BJ (cell line): ENCODE results near the gene FAM20A. TPM values are rescaled to one million over a fixed set of nuclear protein-coding genes. Genes with fewer than 3 reads are reported as not detected.

Source experiments
- CTCF ChIA-PET: fragments of 350-600 bp; formaldehyde crosslinking; extraction: SDS; loops from one replicate; lab custom pipeline; 2021; ENCODE audit warnings: antibody characterized with exemption, inconsistent platforms; lab: Yijun Ruan, JAX
- POLR2A ChIA-PET: fragments of 300-600 bp; sonication (Branson Sonifier 250); formaldehyde crosslinking; extraction: SDS; loops from one replicate; lab custom pipeline; 2021; ENCODE audit warnings: antibody characterized with exemption; lab: Charles Lee
- DNase-seq: peaks from one replicate; pipeline ENCODE4 v3.0.0-alpha.2; 2011; ENCODE audit warnings: low read depth
- H3K27me3 ChIP-seq: 2 replicates; pipeline ENCODE4 v1.6.0; 2011; ENCODE audit warnings: low read length; ENCODE audit not compliant: control insufficient read depth, insufficient read depth
- H3K36me3 ChIP-seq: 2 replicates; pipeline ENCODE4 v1.5.1; 2011; ENCODE audit warnings: low read length; ENCODE audit not compliant: control insufficient read depth, insufficient read depth
- H3K4me3 ChIP-seq: 2 replicates; pipeline ENCODE4 v1.5.1; 2011; ENCODE audit warnings: low read depth, mild to moderate bottlenecking, control low read depth, low read length
- CTCF ChIP-seq: IDR thresholded peaks from 2 replicates; pipeline ENCODE4 v1.5.1; 2011; ENCODE audit warnings: low read depth, mild to moderate bottlenecking, control low read depth, inconsistent platforms, low read length, moderate library complexity; ENCODE audit not compliant: insufficient read depth
- polyA plus RNA-seq: library from polyadenylated mRNA; depleted of rRNA; stranded (reverse); fragments of >200 nt; gene quantifications from 2 replicates; pipeline ENCODE4 v1.2.3, GENCODE V29; 2011

Gene FAM20A
- polyA plus RNA-seq, 1 experiment, result 24.1 TPM

- ChIA-PET CTCF (interaction anchor here (1.3 kb wide), 2 partner anchors 40 to 145 kb away, joined by 5 to 6 read pairs; no protein-coding TSS in a partner anchor), POLR2A (no interaction called here)
- Histone ChIP-seq H3K4me3 (no peak overlapping the region), H3K36me3 (no peaks in the 10 kb centered on the region), H3K27me3 (no peaks in the 10 kb centered on the region)
- no peak for TF ChIP-seq CTCF
- no peak for DNase-seq
Observed at GRCh38 chr17:68616334-68616733, 15.2 kb upstream of the FAM20A start.

DNA sequence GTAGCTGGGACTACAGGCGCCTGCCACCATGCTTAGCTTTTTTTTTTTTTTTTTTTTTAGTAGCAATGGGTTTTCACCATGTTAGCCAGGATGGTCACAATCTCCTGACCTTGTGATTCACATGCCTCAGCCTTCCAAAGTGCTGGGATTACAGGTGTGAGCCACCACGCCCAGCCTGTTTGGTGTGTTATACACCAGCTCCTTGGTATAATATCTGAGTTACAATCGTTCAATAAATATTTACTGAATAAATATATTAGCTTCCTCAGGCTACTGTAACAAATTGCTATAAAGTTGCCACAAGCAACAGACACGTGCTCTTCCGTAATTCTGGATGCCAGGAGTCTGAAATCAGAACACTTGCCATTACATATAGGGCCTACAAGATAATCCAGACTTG lies 13.6 kb upstream of the FAM20A start:
- no peak for TF ChIP-seq CTCF
- DNase-seq, result no peak
- CTCF ChIA-PET, result interaction anchor here (0.6 to 3.1 kb wide), 20 partner anchors 8 to 147 kb away, joined by 3 to 33 read pairs (median 6); partner anchors contain the start of gene FAM20A
- Histone ChIP-seq H3K4me3 (no peak overlapping the region), H3K36me3 (no peaks in the 10 kb centered on the region), H3K27me3 (no peaks in the 10 kb centered on the region)
- POLR2A ChIA-PET, result no interaction called here

- ChIA-PET CTCF (interaction anchor here (0.6 to 3.1 kb wide), 35 partner anchors 8 to 149 kb away, joined by 3 to 33 read pairs (median 5); partner anchors contain the start of gene FAM20A), POLR2A (no interaction called here)
- DNase-seq, result no peak
- H3K27me3 ChIP-seq, result no peaks in the 10 kb centered on the region
- peak; percentile 81 for TF ChIP-seq CTCF
- H3K36me3 ChIP-seq, result no peaks in the 10 kb centered on the region
- H3K4me3 ChIP-seq, result no peak overlapping the region
Observed at GRCh38 chr17:68613739-68614298, 12.7 kb upstream of the FAM20A start.

DNA sequence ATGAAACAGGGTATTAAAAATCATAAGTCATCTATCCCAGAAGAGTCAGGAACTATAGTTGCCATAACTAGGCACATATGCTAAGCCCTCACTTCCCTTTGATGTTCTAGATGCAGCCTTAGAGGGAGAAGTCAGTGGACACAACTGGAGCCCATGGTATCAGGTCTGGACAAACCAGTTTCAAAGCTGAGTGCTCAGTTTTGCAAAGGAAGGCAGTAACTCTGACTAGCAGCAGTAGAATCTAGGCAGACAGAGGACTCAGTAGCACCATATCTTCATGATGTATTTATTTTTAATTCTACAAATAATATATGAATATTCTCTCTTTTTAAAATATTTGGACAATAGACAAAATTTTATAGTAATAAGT lies 11.7 kb upstream of the FAM20A start:
- H3K36me3 ChIP-seq, result no peaks in the 10 kb centered on the region
- ChIA-PET CTCF (interaction anchor here (0.6 to 3.1 kb wide), 11 partner anchors 10 to 159 kb away, joined by 3 to 33 read pairs (median 4); partner anchors contain the start of gene FAM20A), POLR2A (no interaction called here)
- H3K27me3 ChIP-seq, result no peaks in the 10 kb centered on the region
- TF ChIP-seq CTCF, result no peak
- no peak for DNase-seq
- H3K4me3 ChIP-seq, result no peak overlapping the region

DNA sequence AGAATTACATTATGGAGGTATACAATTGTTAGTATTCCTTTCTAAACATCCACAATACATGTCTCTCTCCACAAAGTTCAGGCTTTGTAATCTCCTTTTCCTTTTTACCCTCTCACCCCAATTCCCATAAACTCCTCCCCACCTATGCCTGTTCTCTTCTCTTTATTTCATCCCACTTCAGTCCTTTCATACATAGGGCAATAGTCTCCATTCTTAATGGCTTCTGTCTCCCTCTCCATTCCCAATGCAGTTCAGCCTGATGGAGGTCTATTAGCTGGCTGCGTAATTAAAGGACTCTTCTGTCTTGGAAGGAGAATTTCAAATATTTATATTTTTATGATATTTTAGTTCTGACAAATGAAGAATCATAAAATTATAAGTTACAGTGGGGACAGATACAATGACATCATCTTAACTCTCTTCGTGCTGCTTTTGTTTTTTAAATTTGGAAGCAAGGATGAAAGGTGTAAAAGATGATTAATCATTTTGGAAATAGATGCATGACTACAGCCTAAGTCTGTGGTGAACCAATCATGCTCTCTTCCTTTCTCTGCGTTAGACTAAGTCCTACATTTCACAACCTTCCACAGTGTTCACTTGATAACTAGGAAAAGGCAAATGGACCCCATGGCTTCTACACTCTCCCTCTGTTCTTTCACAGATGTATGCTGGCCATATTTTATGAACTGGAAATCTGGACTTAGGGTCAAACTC lies 11.2 kb upstream of the FAM20A start:
- no peaks in the 10 kb centered on the region for H3K27me3 ChIP-seq
- CTCF ChIA-PET, result interaction anchor here (0.6 to 3.1 kb wide), 4 partner anchors 19 to 159 kb away, joined by 3 to 33 read pairs (median 3); no protein-coding TSS in a partner anchor
- no peak for TF ChIP-seq CTCF
- DNase-seq, result no peak
- H3K36me3 ChIP-seq, result no peaks in the 10 kb centered on the region
- POLR2A ChIA-PET, result no interaction called here
- H3K4me3 ChIP-seq, result no peak overlapping the region
